ENCODE results near the gene SIX2.

DNA sequence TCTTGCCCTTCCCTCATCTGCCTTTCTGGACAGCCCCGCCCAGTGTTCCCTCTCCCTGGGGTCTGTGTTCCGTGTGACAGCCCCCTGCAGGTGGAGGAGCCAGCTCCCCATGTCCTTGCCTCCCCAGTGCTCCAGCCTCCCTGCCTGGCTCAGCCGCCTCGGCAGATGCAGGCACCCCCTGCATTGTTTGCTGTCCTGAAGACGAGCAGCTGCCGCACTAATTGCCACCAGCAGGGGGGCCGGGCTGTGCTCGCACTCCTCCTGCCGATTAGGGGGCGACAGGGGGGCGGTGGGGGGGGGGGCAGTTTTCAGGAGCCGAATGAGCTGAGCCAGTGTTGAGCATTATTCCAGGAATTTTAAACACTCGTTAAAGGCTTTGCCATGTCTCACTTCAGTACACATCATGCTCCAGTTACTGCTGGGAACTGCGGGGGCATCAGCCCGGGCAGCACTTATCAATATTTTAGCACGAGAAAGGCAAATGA is 44.5 kb downstream of the SIX2 start:
- TF ChIP-seq, protein P1, sequence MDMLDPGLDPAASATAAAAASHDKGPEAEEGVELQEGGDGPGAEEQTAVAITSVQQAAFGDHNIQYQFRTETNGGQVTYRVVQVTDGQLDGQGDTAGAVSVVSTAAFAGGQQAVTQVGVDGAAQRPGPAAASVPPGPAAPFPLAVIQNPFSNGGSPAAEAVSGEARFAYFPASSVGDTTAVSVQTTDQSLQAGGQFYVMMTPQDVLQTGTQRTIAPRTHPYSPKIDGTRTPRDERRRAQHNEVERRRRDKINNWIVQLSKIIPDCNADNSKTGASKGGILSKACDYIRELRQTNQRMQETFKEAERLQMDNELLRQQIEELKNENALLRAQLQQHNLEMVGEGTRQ (IDR thresholded peaks at IDR 0.05; ENCODE audit: low read length) = no peak
- TF ChIP-seq RFX5 (IDR thresholded peaks at IDR 0.05; ENCODE audit: borderline replicate concordance, low read depth, low read length) (no peak), POLR2A (IDR thresholded peaks at IDR 0.05; ENCODE audit: control extremely low read depth in 1 of 2, low read depth in 2 of 2, low read length in 2 of 2) (no peak), SIRT6 (IDR thresholded peaks at IDR 0.05; ENCODE audit: low read length) (no peak), NRF1 (IDR thresholded peaks at IDR 0.05; ENCODE audit: low read depth, low read length) (no peak), TAF1 (IDR thresholded peaks at IDR 0.05; ENCODE audit: low read depth, low read length) (no peak), CBX5 (IDR thresholded peaks at IDR 0.05; ENCODE audit: low read depth, low read length) (no peak), BCL11A (IDR thresholded peaks at IDR 0.05; ENCODE audit: low read depth in 2 of 2, low read length in 2 of 2) (no peak), JUN (IDR thresholded peaks at IDR 0.05; ENCODE audit: low read depth, low read length) (no peak), FOSL1 (IDR thresholded peaks at IDR 0.05; ENCODE audit: insufficient read depth, low read depth, low read length) (no peak)
- TF ChIP-seq, protein P2, sequence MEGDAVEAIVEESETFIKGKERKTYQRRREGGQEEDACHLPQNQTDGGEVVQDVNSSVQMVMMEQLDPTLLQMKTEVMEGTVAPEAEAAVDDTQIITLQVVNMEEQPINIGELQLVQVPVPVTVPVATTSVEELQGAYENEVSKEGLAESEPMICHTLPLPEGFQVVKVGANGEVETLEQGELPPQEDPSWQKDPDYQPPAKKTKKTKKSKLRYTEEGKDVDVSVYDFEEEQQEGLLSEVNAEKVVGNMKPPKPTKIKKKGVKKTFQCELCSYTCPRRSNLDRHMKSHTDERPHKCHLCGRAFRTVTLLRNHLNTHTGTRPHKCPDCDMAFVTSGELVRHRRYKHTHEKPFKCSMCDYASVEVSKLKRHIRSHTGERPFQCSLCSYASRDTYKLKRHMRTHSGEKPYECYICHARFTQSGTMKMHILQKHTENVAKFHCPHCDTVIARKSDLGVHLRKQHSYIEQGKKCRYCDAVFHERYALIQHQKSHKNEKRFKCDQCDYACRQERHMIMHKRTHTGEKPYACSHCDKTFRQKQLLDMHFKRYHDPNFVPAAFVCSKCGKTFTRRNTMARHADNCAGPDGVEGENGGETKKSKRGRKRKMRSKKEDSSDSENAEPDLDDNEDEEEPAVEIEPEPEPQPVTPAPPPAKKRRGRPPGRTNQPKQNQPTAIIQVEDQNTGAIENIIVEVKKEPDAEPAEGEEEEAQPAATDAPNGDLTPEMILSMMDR (IDR thresholded peaks at IDR 0.05; ENCODE audit: control extremely low read depth in 1 of 3, insufficient read depth in 1 of 3, low read depth in 1 of 3, low read length in 3 of 3) = peak; percentile 28 to 62 (median 49)
- TF ChIP-seq, protein P3, sequence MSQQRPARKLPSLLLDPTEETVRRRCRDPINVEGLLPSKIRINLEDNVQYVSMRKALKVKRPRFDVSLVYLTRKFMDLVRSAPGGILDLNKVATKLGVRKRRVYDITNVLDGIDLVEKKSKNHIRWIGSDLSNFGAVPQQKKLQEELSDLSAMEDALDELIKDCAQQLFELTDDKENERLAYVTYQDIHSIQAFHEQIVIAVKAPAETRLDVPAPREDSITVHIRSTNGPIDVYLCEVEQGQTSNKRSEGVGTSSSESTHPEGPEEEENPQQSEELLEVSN (IDR thresholded peaks at IDR 0.05) = no peak
